HepG2 (cell line): Measurements from ENCODE around the gene METTL26. TPM values are rescaled to one million over a fixed set of nuclear protein-coding genes. Genes with fewer than 3 reads are reported as not detected.

ENCODE experiments used
- ATAD3A ChIP-seq: sonication (generic); formaldehyde crosslinking; IDR thresholded peaks from 2 replicates; pipeline ENCODE4 v1.4.0; 2020; ENCODE audit warnings: missing genetic modification reagents
- ATF7 ChIP-seq, 2 experiments: fragments of 450-650 bp in 1 of 2; sonication (generic) in 1 of 2; formaldehyde crosslinking in 1 of 2; IDR thresholded peaks; 2 replicates each; pipeline versions ENCODE4 v1.4.0 to v1.6.1; 2016 to 2020; ENCODE audit warnings: antibody characterized with exemption in 1 of 2, mild to moderate bottlenecking in 1 of 2, missing genetic modification reagents in 1 of 2
- DRAP1 ChIP-seq: IDR thresholded peaks from 2 replicates; pipeline ENCODE4 v1.6.1; 2016; ENCODE audit warnings: missing genetic modification reagents, missing compliant biosample characterization
- HNF1A ChIP-seq, 2 experiments: sonication (generic) in 1 of 2; formaldehyde crosslinking in 1 of 2; IDR thresholded peaks; 2 replicates each; pipeline versions ENCODE4 v1.4.0 to v1.6.1; 2016 to 2020; ENCODE audit warnings: borderline replicate concordance in 1 of 2, low read depth in 1 of 2, mild to moderate bottlenecking in 1 of 2, missing genetic modification reagents in 1 of 2
- PHB2 ChIP-seq: fragments of 450-650 bp; IDR thresholded peaks from 2 replicates; pipeline ENCODE4 v1.6.1; 2018; ENCODE audit not compliant: partially characterized antibody
- PLRG1 ChIP-seq: fragments of 450-650 bp; conservative IDR thresholded peaks from 2 replicates; pipeline ENCODE4 v1.6.1; 2016
- ZFAT ChIP-seq: sonication (generic); formaldehyde crosslinking; conservative IDR thresholded peaks from 2 replicates; pipeline ENCODE4 v1.8.1; 2023; ENCODE audit warnings: missing genetic modification reagents, inconsistent platforms
- ZNF180 ChIP-seq: sonication (generic); formaldehyde crosslinking; IDR thresholded peaks from 2 replicates; pipeline ENCODE4 v1.4.0; 2020; ENCODE audit warnings: low read depth, missing genetic modification reagents, borderline replicate concordance
- ZNF274 ChIP-seq: sonication (generic); formaldehyde crosslinking; IDR thresholded peaks from 2 replicates; pipeline ENCODE4 v1.5.1; 2020; ENCODE audit warnings: mild to moderate bottlenecking, missing genetic modification reagents
- ZNF343 ChIP-seq: sonication (generic); formaldehyde crosslinking; IDR thresholded peaks from 2 replicates; pipeline ENCODE4 v1.4.0; 2020; ENCODE audit warnings: mild to moderate bottlenecking, missing genetic modification reagents
- ZNF580 ChIP-seq: IDR thresholded peaks from 2 replicates; pipeline ENCODE4 v1.6.1; 2016; ENCODE audit warnings: low read depth, borderline replicate concordance
- polyA plus RNA-seq, 8 experiments: library from polyadenylated mRNA; depleted of rRNA in 3 of 8; stranded (reverse) in 7 of 8; unstranded in 1 of 8; fragments of >200 nt; fragmentation: Illumina TruSeq in 4 of 8; extraction: Trizol in 4 of 8; gene quantifications; 2 replicates each; pipeline versions ENCODE4 v1.2.1 to v1.2.3, GENCODE V29; 2011 to 2016; ENCODE audit warnings: low read depth in 4 of 8, missing spikeins in 1 of 8, mixed read lengths in 1 of 8; ENCODE audit not compliant: insufficient read depth in 1 of 8
- total RNA-seq, 5 experiments: library from RNA; depleted of rRNA; stranded (reverse); fragments of >200 nt; fragmentation: Illumina TruSeq; extraction: Trizol; gene quantifications; 2 replicates each; pipeline ENCODE4 v1.2.3, GENCODE V29; 2016; ENCODE audit warnings: low read depth in 1 of 5

The METTL26 gene
- total and polyA plus RNA-seq, 2 of the 13 experiments (the other 11 are each of a cell fraction or from before 2014, with no cell fraction given), result 65.5 to 70.1 TPM

GRCh38 chr16:629833-630248, 6.3 kb downstream of the METTL26 start (continued):
- TF ChIP-seq HNF1A (IDR thresholded peaks at IDR 0.05; ENCODE audit: low read depth), result no peak
- TF ChIP-seq HNF1A (CRISPR knock-in tag; IDR thresholded peaks at IDR 0.05; ENCODE audit: borderline replicate concordance), result no peak
- no peak for TF ChIP-seq PHB2
- TF ChIP-seq ATAD3A (CRISPR knock-in tag), result no peak
- TF ChIP-seq DRAP1, result no peak
- no peak for TF ChIP-seq ZNF343 (CRISPR knock-in tag)
- 0 out of 2 replicates have a peak, but pooled peaks have one; percentile 21 for TF ChIP-seq ZNF274 (CRISPR knock-in tag)
- TF ChIP-seq ATF7 (IDR thresholded peaks at IDR 0.05), result no peak
- TF ChIP-seq ATF7 (CRISPR knock-in tag; IDR thresholded peaks at IDR 0.05), result no peak
- TF ChIP-seq ZFAT (CRISPR knock-in tag), result no peak
- no peak for TF ChIP-seq ZNF580 (CRISPR knock-in tag)
- TF ChIP-seq PLRG1, result no peak
- no peak for TF ChIP-seq ZNF180 (CRISPR knock-in tag)
